Natural killer cell treated with Interleukin-12 subunit alpha and Interleukin-12 subunit beta and Interleukin-15 and Interleukin-18, amount 100 ng/mL, for 72 hours (primary cell): Measurements from ENCODE around the gene DHX9. TPM values are rescaled to one million over a fixed set of nuclear protein-coding genes. Genes with fewer than 3 reads are reported as not detected.

Source experiments
- ATAC-seq, 2 donors: fragments of 150-1000 bp; cut with Tn5 transposase in 1 of 2; sonication (Bioruptor Pico), chemical (Tn5 transposase) in 1 of 2; 2 replicates each; pipeline ENCODE4 v1.10.0; 2021
- DNase-seq: peaks from one replicate; pipeline ENCODE4 v3.0.0; 2022; ENCODE audit warnings: low spot score
- H3K27ac Mint-ChIP-seq, 2 donors: 1 replicate in 1 of 2; 2 replicates in 1 of 2; pipeline ENCODE4 v1.8.0; 2022; ENCODE audit warnings: mixed read lengths in 2 of 2, mild to moderate bottlenecking in 1 of 2, moderate library complexity in 1 of 2
- H3K27me3 Mint-ChIP-seq, 2 donors: 1 replicate in 1 of 2; 2 replicates in 1 of 2; pipeline ENCODE4 v1.8.0; 2022; ENCODE audit warnings: mixed read lengths in 2 of 2
- H3K36me3 Mint-ChIP-seq: one replicate; pipeline ENCODE4 v1.8.0; 2022; ENCODE audit warnings: mixed read lengths
- H3K4me1 Mint-ChIP-seq, 2 donors: 1 replicate in 1 of 2; 2 replicates in 1 of 2; pipeline ENCODE4 v1.8.0; 2022; ENCODE audit warnings: low read depth in 2 of 2, mixed read lengths in 2 of 2, mild to moderate bottlenecking in 1 of 2
- H3K4me3 Mint-ChIP-seq: one replicate; pipeline ENCODE4 v1.8.0; 2022; ENCODE audit warnings: mixed read lengths
- H3K9me3 Mint-ChIP-seq: 2 replicates; pipeline ENCODE4 v1.8.0; 2022; ENCODE audit warnings: mixed read lengths
- total RNA-seq, 2 donors: library from RNA; stranded (reverse); gene quantifications; one replicate each; pipeline ENCODE4 v1.2.3, GENCODE V29; 2022

DHX9 gene
- total RNA-seq, 2 donors from 2014 or later: 217 to 247 TPM

DNA sequence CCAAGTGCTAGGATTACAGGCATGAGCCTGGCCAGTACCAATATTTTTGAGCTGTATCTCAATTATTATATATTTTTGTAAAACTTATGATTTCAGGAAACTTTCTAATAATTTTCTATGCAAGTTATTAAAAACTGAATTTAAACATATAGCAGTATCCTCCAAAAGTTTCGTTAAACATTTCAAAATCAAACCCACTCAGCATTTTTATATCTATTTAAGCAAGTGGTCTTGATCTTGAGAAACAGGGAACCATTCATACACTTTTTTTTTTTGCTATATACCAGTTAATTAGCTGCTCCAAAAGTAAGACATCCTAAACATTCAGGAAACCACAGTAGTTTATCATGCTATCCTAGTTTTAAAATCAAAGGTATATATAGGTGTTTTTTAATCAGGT, 91.8 kb downstream of the DHX9 start:
- no peaks in the 10 kb centered on the region for H3K4me1 Mint-ChIP-seq
- no peak overlapping the region for H3K4me3 Mint-ChIP-seq
- peaks cover 21 to 34% of the 10 kb centered on the region in 2 donors for H3K27me3 Mint-ChIP-seq
- DNase-seq (no peak), ATAC-seq (no peak)
- H3K27ac Mint-ChIP-seq: no peak overlapping the region
- H3K9me3 Mint-ChIP-seq: peaks cover 2% of the 10 kb centered on the region
- H3K36me3 Mint-ChIP-seq: no peaks in the 10 kb centered on the region

DNA sequence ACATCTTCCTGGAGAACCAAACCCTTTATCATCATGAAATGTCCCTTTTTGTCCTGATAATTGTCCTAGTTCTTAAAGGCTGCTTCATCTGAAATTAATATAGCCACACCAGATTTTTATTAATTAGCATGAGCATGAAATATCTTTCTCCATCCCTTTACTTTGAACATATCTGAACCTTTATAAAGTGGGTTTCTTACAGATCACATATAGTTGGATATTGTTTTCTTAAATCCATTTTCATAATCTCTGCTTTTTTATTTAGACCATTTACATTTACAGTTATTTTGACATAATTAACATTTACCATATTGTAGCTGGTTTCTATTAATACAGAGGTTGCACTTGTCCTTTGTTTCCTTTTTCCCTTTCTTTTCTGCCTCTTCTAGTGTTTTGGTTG, 96.6 kb downstream of the DHX9 start:
- H3K36me3 Mint-ChIP-seq: peaks cover 9% of the 10 kb centered on the region

More for the DNA sequence above, 96.6 kb downstream of the DHX9 start:
- Mint-ChIP-seq H3K27me3 (peaks cover 26 to 47% of the 10 kb centered on the region in 2 donors), H3K4me1 (no peaks in the 10 kb centered on the region), H3K27ac (no peak overlapping the region), H3K4me3 (no peak overlapping the region), H3K9me3 (peaks cover 2% of the 10 kb centered on the region)
- ATAC-seq (no peak), DNase-seq (no peak)

Other genes starting within 250 kb of the DHX9 start
- gene RGS16, start 235.0 kb upstream of the DHX9 start, total RNA-seq: 100 to 1,000 TPM in 1 of 2 donors, 10 to 100 TPM in 1; 33.0 to 102 TPM
- not detected for gene RGS8, start 154.8 kb upstream of the DHX9 start, total RNA-seq
- gene NPL, start 49.6 kb upstream of the DHX9 start, total RNA-seq: 1 to 10 TPM; 3.4 to 5.3 TPM
- gene SHCBP1L, start 113.8 kb downstream of the DHX9 start, total RNA-seq: not detected
- gene LAMC1, start 184.1 kb downstream of the DHX9 start, total RNA-seq: under 1 TPM; 0.64 to 0.84 TPM